MM.1S (cell line): ENCODE data around the gene EIF3L.

Experiments
- DNase-seq: peaks from one replicate; pipeline ENCODE4 v3.0.0-alpha.2; 2015
- H2AFZ ChIP-seq: fragments of 300-600 bp; sonication (generic); 2 replicates; pipeline ENCODE4 v1.6.0; 2016; ENCODE audit warnings: antibody characterized with exemption, low read length
- H3F3A ChIP-seq: fragments of 300-600 bp; sonication (generic); 2 replicates; pipeline ENCODE4 v1.6.1; 2016; ENCODE audit warnings: mild to moderate bottlenecking, antibody characterized with exemption, low read length, moderate library complexity, mixed read lengths; ENCODE audit not compliant: insufficient read depth
- H3K27ac ChIP-seq: fragments of 300-600 bp; sonication (generic); 2 replicates; pipeline ENCODE4 v1.5.1; 2016; ENCODE audit warnings: mild to moderate bottlenecking, low read length
- H3K27me3 ChIP-seq: fragments of 300-600 bp; sonication (generic); replicated peaks from 2 replicates; pipeline ENCODE4 v1.6.0; 2016; ENCODE audit warnings: low read length; ENCODE audit not compliant: insufficient read depth
- H3K36me3 ChIP-seq: fragments of 300-600 bp; sonication (generic); replicated peaks from 2 replicates; pipeline ENCODE4 v1.6.1; 2016; ENCODE audit warnings: mild to moderate bottlenecking, low read length, mixed read lengths; ENCODE audit not compliant: insufficient read depth
- H3K4me1 ChIP-seq: fragments of 300-600 bp; sonication (generic); 2 replicates; pipeline ENCODE4 v1.6.1; 2016; ENCODE audit warnings: low read length, mixed read lengths
- H3K4me2 ChIP-seq: fragments of 300-600 bp; sonication (generic); 2 replicates; pipeline ENCODE4 v1.6.0; 2016; ENCODE audit warnings: low read depth, low read length
- H3K4me3 ChIP-seq: fragments of 300-600 bp; sonication (generic); 2 replicates; pipeline ENCODE4 v1.5.1; 2016; ENCODE audit warnings: low read length, mixed read lengths
- H3K79me2 ChIP-seq: fragments of 300-600 bp; sonication (generic); 2 replicates; pipeline ENCODE4 v1.6.1; 2016; ENCODE audit warnings: mixed run types, low read length, mixed read lengths
- H3K9ac ChIP-seq: fragments of 300-600 bp; sonication (generic); 2 replicates; pipeline ENCODE4 v1.6.1; 2016; ENCODE audit warnings: low read length, mixed read lengths
- H3K9me2 ChIP-seq: fragments of 300-600 bp; sonication (generic); replicated peaks from 2 replicates; pipeline ENCODE4 v1.6.1; 2016; ENCODE audit warnings: mild to moderate bottlenecking, low read length, mixed read lengths; ENCODE audit not compliant: insufficient read depth
- H3K9me3 ChIP-seq: fragments of 300-600 bp; sonication (generic); replicated peaks from 2 replicates; pipeline ENCODE4 v1.6.1; 2016; ENCODE audit warnings: mild to moderate bottlenecking, low read length, mixed read lengths; ENCODE audit not compliant: insufficient read depth
- H4K20me1 ChIP-seq: fragments of 300-600 bp; sonication (generic); 2 replicates; pipeline ENCODE4 v1.6.1; 2016; ENCODE audit warnings: mild to moderate bottlenecking, low read length, moderate library complexity, mixed read lengths; ENCODE audit not compliant: insufficient read depth
- CTCF ChIP-seq: fragments of 300-600 bp; sonication (generic); IDR thresholded peaks from 2 replicates; pipeline ENCODE4 v1.5.1; 2016; ENCODE audit warnings: antibody characterized with exemption, low read length, mixed read lengths
- EZH2 ChIP-seq: fragments of 300-600 bp; sonication (generic); optimal IDR thresholded peaks from 2 replicates; pipeline ENCODE3; 2017; ENCODE audit warnings: low read depth, mild to moderate bottlenecking, antibody characterized with exemption, low read length, mixed read lengths
- EZH2phosphoT487 ChIP-seq: fragments of 300-600 bp; sonication (generic); IDR thresholded peaks from 2 replicates; pipeline ENCODE4 v1.6.1; 2018; ENCODE audit warnings: antibody characterized with exemption, low read length

The EIF3L gene

GRCh38 chr22:37893583-37893983 lies 44.4 kb downstream of the EIF3L start:
- H3K4me2 ChIP-seq: no peak overlapping the region
- H3K9me2 ChIP-seq: no peaks in the 10 kb centered on the region
- H3K27ac ChIP-seq: no peak overlapping the region
- no peak overlapping the region for H3K9ac ChIP-seq
- H3K4me3 ChIP-seq: no peak overlapping the region
- H4K20me1 ChIP-seq: no peaks in the 10 kb centered on the region
- peaks cover 14% of the 10 kb centered on the region for H3F3A ChIP-seq
- H3K36me3 ChIP-seq: peaks cover 6% of the 10 kb centered on the region; the same call in 1 of the 2 replicates
- DNase-seq: no peak
- H3K79me2 ChIP-seq: no peaks in the 10 kb centered on the region
- no peaks in the 10 kb centered on the region for H3K27me3 ChIP-seq
- no peaks in the 10 kb centered on the region for H3K9me3 ChIP-seq
- TF ChIP-seq CTCF: no peak
- TF ChIP-seq EZH2phosphoT487: no peak
- TF ChIP-seq EZH2: no peak
- H2AFZ ChIP-seq: no peak overlapping the region
- H3K4me1 ChIP-seq: peaks cover 13% of the 10 kb centered on the region

- no peak for DNase-seq
- no peak overlapping the region for H3K4me2 ChIP-seq
- H3K27me3 ChIP-seq: no peaks in the 10 kb centered on the region
- H2AFZ ChIP-seq: no peak overlapping the region
- TF ChIP-seq EZH2phosphoT487: no peak
- TF ChIP-seq CTCF: no peak
- TF ChIP-seq EZH2: no peak
- no peaks in the 10 kb centered on the region for H3K9me2 ChIP-seq
- H3K9me3 ChIP-seq: no peaks in the 10 kb centered on the region
- H3K4me1 ChIP-seq: peaks cover 13% of the 10 kb centered on the region
- H3K9ac ChIP-seq: no peak overlapping the region
- H3F3A ChIP-seq: peaks cover 14% of the 10 kb centered on the region
- no peak overlapping the region for H3K4me3 ChIP-seq
- no peaks in the 10 kb centered on the region for H3K36me3 ChIP-seq
- H4K20me1 ChIP-seq: no peaks in the 10 kb centered on the region
- peak overlapping the region; percentile 1; the same call in 1 of the 2 replicates for H3K27ac ChIP-seq
- no peaks in the 10 kb centered on the region for H3K79me2 ChIP-seq
Observed at GRCh38 chr22:37894939-37895670, 45.9 kb downstream of the EIF3L start.

- H3F3A ChIP-seq: peaks cover 14% of the 10 kb centered on the region
- H3K9me2 ChIP-seq: no peaks in the 10 kb centered on the region
- no peaks in the 10 kb centered on the region for H3K79me2 ChIP-seq
- peak overlapping the region; percentile 43; the same call in 1 of the 2 replicates for H3K4me3 ChIP-seq
- no peaks in the 10 kb centered on the region for H4K20me1 ChIP-seq
- peak; percentile 83 for DNase-seq
- H3K4me1 ChIP-seq: peaks cover 13% of the 10 kb centered on the region
- TF ChIP-seq EZH2phosphoT487 (no peak), CTCF (no peak), EZH2 (no peak)
- no peaks in the 10 kb centered on the region for H3K9me3 ChIP-seq
- H3K36me3 ChIP-seq: no peaks in the 10 kb centered on the region
- peak overlapping the region; percentile 81 for H3K27ac ChIP-seq
- peak overlapping the region; percentile 40 for H2AFZ ChIP-seq
- no peaks in the 10 kb centered on the region for H3K27me3 ChIP-seq
- H3K4me2 ChIP-seq: peak overlapping the region; percentile 78
- peak overlapping the region; percentile 40 for H3K9ac ChIP-seq
Observed at GRCh38 chr22:37896181-37896592, 47.0 kb downstream of the EIF3L start.
